ENCODE data around the gene NRXN3.

GRCh38 chr14:78141590-78141989 is 28.6 kb upstream of the NRXN3 start:
- TF ChIP-seq EZH2phosphoT487 (IDR thresholded peaks at IDR 0.05) (no peak), CTCF (IDR thresholded peaks at IDR 0.05) (peak; percentile 5)
